Activated CD8-positive, alpha-beta T cell treated with anti-CD3 and anti-CD28 coated beads for 36 hours (primary cell): Measurements from ENCODE around the gene PCDHGA11. TPM values are rescaled to one million over a fixed set of nuclear protein-coding genes. Genes with fewer than 3 reads are reported as not detected.
"Not testable (repeated sequence)": the region's sequence is repeated elsewhere in the genome, so short reads cannot be mapped to it uniquely, and the experiment has no call there.

ENCODE experiments used
- ATAC-seq: fragments of 200-7000 bp; cut with Tn5 transposase; one replicate; pipeline ENCODE4 v1.10.0; 2021; ENCODE audit warnings: mild to moderate bottlenecking, moderate library complexity
- CTCF ChIA-PET: fragments of 350-600 bp; sonication (Branson Sonifier 250); formaldehyde crosslinking; loops from one replicate; lab custom pipeline; 2021; ENCODE audit warnings: antibody characterized with exemption; lab: Charles Lee
- POLR2A ChIA-PET: fragments of 350-600 bp; sonication (Branson Sonifier 250); formaldehyde crosslinking; loops from one replicate; lab custom pipeline; 2021; ENCODE audit warnings: antibody characterized with exemption; lab: Charles Lee
- DNase-seq: peaks from one replicate; pipeline ENCODE4 v3.0.0-alpha.2; 2020
- H3K27ac Mint-ChIP-seq: one replicate; pipeline ENCODE4 v1.8.0; 2021; ENCODE audit warnings: mild to moderate bottlenecking, mixed read lengths
- H3K27me3 Mint-ChIP-seq: one replicate; pipeline ENCODE4 v1.8.0; 2021; ENCODE audit warnings: mixed read lengths
- H3K36me3 Mint-ChIP-seq: one replicate; pipeline ENCODE4 v1.8.0; 2021; ENCODE audit warnings: low read depth, mixed read lengths
- H3K4me1 Mint-ChIP-seq: one replicate; pipeline ENCODE4 v1.8.0; 2021; ENCODE audit warnings: low read depth, mixed read lengths
- H3K4me3 Mint-ChIP-seq: one replicate; pipeline ENCODE4 v1.8.0; 2021; ENCODE audit warnings: mild to moderate bottlenecking, moderate library complexity, mixed read lengths
- H3K9me3 Mint-ChIP-seq: one replicate; pipeline ENCODE4 v1.8.0; 2021; ENCODE audit warnings: mixed read lengths
- intact Hi-C: fragments of 100-400 bp; cut with micrococcal nuclease; formaldehyde crosslinking; loops from one replicate; pipeline ENCODE4 v1.10.0; 2022
- total RNA-seq, 2 experiments: library from RNA; stranded (reverse); gene quantifications; one replicate each; pipeline ENCODE4 v1.2.3, GENCODE V29; 2021
- TF ChIP-seq, protein P1 (sequence below): fragments of 200-600 bp; IDR thresholded peaks from one replicate; pipeline ENCODE4 v1.8.0; 2022; ENCODE audit warnings: antibody characterized with exemption, mild to moderate bottlenecking

The PCDHGA11 gene
- total RNA-seq, 2 experiments from 2014 or later, result not detected

DNA sequence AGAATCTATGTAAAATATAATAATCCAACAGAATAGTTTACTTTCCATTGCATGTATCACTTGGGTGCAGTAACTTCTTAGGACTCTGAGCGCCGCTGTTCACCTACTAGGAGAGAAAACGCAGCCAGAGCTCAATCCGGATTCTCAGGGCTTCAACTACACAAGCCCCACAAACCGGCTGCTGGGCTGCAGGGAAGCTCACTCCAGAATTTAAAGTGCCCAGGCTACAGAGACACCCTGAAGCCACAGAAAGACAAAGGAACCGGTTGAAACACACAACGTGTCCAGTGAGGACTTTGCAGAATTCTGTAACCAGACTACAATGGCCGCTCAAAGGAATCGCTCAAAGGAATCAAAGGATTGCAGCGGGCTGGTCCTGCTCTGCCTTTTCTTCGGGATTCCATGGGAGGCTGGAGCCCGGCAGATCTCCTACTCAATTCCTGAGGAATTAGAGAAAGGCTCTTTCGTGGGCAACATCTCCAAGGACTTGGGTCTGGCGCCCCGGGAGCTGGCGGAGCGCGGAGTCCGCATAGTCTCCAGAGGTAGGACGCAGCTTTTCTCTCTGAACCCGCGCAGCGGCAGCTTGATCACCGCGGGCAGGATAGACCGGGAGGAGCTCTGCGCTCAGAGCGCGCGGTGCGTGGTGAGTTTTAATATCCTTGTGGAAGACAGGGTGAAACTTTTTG is 7.9 kb upstream of the PCDHGA11 start, which contains the start of gene PCDHGA10:
Gene PCDHGA10 (plus strand): TSS at position 134 of the 686 bp plus-strand sequence. CDS start 189 bp downstream, at position 323.
- Mint-ChIP-seq H3K4me3 (peak within 1 kb of the TSS; percentile 73), H3K9me3 (peaks cover 28% of the 10 kb centered on the region), H3K27me3 (peaks cover 69% of the 10 kb centered on the region), H3K27ac (no peak within 1 kb of the TSS), H3K36me3 (peaks cover 26% of the 10 kb centered on the region), H3K4me1 (peaks cover 13% of the 10 kb centered on the region)
- DNase-seq, result peak; percentile 75
- intact Hi-C loops, result loop anchor here (5.0 kb wide), 2 partner anchors 99 to 144 kb away; no protein-coding TSS in a partner anchor
- peak; percentile 78 for ATAC-seq
- TF ChIP-seq, protein P1, sequence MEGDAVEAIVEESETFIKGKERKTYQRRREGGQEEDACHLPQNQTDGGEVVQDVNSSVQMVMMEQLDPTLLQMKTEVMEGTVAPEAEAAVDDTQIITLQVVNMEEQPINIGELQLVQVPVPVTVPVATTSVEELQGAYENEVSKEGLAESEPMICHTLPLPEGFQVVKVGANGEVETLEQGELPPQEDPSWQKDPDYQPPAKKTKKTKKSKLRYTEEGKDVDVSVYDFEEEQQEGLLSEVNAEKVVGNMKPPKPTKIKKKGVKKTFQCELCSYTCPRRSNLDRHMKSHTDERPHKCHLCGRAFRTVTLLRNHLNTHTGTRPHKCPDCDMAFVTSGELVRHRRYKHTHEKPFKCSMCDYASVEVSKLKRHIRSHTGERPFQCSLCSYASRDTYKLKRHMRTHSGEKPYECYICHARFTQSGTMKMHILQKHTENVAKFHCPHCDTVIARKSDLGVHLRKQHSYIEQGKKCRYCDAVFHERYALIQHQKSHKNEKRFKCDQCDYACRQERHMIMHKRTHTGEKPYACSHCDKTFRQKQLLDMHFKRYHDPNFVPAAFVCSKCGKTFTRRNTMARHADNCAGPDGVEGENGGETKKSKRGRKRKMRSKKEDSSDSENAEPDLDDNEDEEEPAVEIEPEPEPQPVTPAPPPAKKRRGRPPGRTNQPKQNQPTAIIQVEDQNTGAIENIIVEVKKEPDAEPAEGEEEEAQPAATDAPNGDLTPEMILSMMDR, result peak; percentile 79
- ChIA-PET CTCF (interaction anchor here (0.6 to 3.7 kb wide), 41 partner anchors 8 to 571 kb away, joined by 3 to 45 read pairs (median 5); partner anchors contain the start of genes PCDHGA1, PCDHGA11, PCDHGA12 and PCDHGA3), POLR2A (no interaction called here)

DNA sequence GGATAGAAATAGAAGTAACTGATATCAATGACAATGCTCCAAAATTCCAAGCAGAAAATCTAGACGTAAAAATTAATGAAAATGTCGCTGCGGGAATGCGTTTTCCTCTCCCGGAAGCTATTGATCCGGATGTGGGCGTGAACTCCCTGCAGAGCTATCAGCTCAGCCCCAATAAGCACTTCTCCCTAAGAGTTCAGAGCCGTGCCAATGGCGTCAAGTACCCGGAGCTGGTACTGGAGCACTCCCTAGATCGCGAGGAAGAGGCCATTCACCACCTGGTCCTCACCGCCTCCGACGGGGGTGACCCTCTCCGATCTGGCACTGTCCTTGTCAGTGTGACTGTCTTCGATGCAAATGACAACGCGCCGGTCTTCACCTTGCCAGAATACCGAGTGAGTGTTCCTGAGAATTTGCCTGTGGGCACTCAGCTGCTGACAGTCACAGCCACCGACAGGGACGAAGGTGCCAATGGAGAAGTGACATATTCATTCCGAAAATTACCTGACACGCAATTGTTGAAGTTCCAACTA is 7.2 kb upstream of the PCDHGA11 start:
- peaks cover 30% of the 10 kb centered on the region for H3K36me3 Mint-ChIP-seq
- H3K4me3 Mint-ChIP-seq, result peak overlapping the region; percentile 73
- no peak overlapping the region for H3K27ac Mint-ChIP-seq
- ATAC-seq, result no peak
- TF ChIP-seq, protein P1, result no peak
- intact Hi-C loops, result loop anchor here (5.0 kb wide), 2 partner anchors 99 to 144 kb away; no protein-coding TSS in a partner anchor
- POLR2A ChIA-PET, result no interaction called here
- H3K4me1 Mint-ChIP-seq, result peaks cover 16% of the 10 kb centered on the region
- peaks cover 71% of the 10 kb centered on the region for H3K27me3 Mint-ChIP-seq
- no peak for DNase-seq
- CTCF ChIA-PET, result interaction anchor here (0.6 to 3.7 kb wide), 35 partner anchors 8 to 572 kb away, joined by 3 to 45 read pairs (median 5); partner anchors contain the start of genes PCDHGA1, PCDHGA12, PCDHGA3 and PCDHGA4
- H3K9me3 Mint-ChIP-seq, result peaks cover 31% of the 10 kb centered on the region

DNA sequence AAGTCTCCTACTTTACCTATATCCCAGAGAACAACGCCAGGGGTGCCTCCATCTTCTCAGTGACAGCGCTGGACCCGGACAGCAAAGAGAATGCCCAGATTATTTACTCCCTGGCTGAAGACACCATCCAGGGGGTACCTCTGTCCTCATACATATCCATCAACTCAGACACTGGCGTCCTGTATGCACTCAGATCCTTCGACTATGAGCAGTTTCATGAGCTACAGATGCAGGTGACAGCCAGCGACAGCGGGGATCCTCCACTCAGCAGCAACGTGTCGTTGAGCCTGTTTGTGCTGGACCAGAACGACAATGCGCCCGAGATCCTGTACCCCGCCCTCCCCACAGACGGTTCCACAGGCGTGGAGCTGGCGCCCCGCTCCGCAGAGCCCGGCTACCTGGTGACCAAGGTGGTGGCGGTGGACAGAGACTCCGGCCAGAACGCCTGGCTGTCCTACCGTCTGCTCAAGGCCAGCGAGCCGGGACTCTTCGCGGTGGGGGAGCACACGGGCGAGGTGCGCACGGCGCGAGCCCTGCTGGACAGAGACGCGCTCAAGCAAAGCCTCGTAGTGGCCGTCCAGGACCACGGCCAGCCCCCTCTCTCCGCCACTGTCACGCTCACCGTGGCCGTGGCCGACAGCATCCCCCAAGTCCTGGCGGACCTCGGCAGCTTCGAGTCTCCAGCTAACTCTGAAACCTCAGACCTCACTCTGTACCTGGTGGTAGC is 6.1 kb upstream of the PCDHGA11 start:
- not testable (repeated sequence) for DNase-seq, H3K4me3 Mint-ChIP-seq, H3K27ac Mint-ChIP-seq, ATAC-seq
- intact Hi-C loops, result loop anchor here (5.0 kb wide), 2 partner anchors 98 to 143 kb away; no protein-coding TSS in a partner anchor
- H3K36me3 Mint-ChIP-seq, result peaks cover 32% of the 10 kb centered on the region
- peaks cover 69% of the 10 kb centered on the region for H3K27me3 Mint-ChIP-seq
- H3K9me3 Mint-ChIP-seq, result peaks cover 30% of the 10 kb centered on the region
- H3K4me1 Mint-ChIP-seq, result peaks cover 16% of the 10 kb centered on the region
- ChIA-PET CTCF (interaction anchor here (1.8 to 3.9 kb wide), 8 partner anchors 12 to 149 kb away, joined by 5 to 45 read pairs (median 21); partner anchors contain the start of genes PCDHGA12, PCDHGA8, PCDHGA9 and PCDHGB3), POLR2A (interaction anchor here (0.6 kb wide), 1 partner anchor 23 kb away, joined by 3 read pairs; no protein-coding TSS in a partner anchor)

DNA sequence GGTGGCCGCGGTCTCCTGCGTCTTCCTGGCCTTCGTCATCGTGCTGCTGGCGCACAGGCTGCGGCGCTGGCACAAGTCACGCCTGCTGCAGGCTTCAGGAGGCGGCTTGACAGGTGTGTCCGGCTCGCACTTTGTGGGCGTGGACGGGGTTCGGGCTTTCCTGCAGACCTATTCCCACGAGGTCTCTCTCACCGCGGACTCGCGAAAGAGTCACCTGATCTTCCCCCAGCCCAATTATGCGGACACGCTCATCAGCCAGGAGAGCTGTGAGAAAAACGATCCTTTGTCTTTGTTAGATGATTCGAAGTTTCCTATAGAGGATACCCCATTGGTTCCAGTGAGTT is 5.6 kb upstream of the PCDHGA11 start:
- Mint-ChIP-seq H3K36me3 (peaks cover 31% of the 10 kb centered on the region), H3K4me3 (peak overlapping the region; percentile 32)
- not testable (repeated sequence) for H3K27ac Mint-ChIP-seq

DNA sequence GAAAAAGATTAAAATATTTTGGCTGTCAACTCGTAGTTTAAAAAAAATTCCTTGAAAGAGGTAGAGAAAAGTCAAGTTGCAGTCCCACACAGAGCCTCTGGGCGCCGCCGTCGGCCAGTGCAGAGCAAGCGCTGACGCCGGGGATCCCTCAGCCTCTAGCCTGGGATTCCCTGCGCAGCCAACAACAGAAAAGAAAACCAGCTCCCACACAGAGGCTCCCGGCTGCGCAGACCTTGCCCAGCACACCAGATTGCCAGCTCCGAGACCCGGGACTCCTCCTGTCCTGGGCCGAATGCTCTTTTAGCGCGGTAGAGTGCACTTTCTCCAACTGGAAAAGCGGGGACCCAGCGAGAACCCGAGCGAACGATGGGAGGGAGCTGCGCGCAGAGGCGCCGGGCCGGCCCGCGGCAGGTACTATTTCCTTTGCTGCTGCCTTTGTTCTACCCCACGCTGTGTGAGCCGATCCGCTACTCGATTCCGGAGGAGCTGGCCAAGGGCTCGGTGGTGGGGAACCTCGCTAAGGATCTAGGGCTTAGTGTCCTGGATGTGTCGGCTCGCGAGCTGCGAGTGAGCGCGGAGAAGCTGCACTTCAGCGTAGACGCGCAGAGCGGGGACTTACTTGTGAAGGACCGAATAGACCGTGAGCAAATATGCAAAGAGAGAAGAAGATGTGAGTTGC is 3.2 kb upstream of the PCDHGA11 start, which contains the start of gene PCDHGB7:
Gene PCDHGB7 (plus strand): TSS at position 184 of the 679 bp plus-strand sequence. CDS start 183 bp downstream, at position 367.
- H3K27ac Mint-ChIP-seq, intact Hi-C loops, POLR2A ChIA-PET: not testable (repeated sequence)
- Mint-ChIP-seq H3K36me3 (peaks cover 39% of the 10 kb centered on the region), H3K4me1 (peaks cover 19% of the 10 kb centered on the region), H3K9me3 (peaks cover 39% of the 10 kb centered on the region), H3K4me3 (peak within 1 kb of the TSS; percentile 64), H3K27me3 (peaks cover 77% of the 10 kb centered on the region)
- ATAC-seq (peak; percentile 76), DNase-seq (peak; percentile 75)
- CTCF ChIA-PET, result interaction anchor here (0.8 to 6.5 kb wide), 13 partner anchors 9 to 209 kb away, joined by 3 to 71 read pairs (median 4); partner anchors contain the start of genes PCDHB12, PCDHGA12 and PCDHGB6
- TF ChIP-seq, protein P1, result peak; percentile 63

More for the DNA sequence above, 5.6 kb upstream of the PCDHGA11 start:
- intact Hi-C loops, ATAC-seq, DNase-seq, POLR2A ChIA-PET: not testable (repeated sequence)
- H3K4me1 Mint-ChIP-seq, result peaks cover 16% of the 10 kb centered on the region
- CTCF ChIA-PET, result interaction anchor here (0.9 to 3.9 kb wide), 5 partner anchors 59 to 148 kb away, joined by 3 to 17 read pairs (median 4); partner anchors contain the start of genes PCDHGA3 and PCDHGB1
- peaks cover 68% of the 10 kb centered on the region for H3K27me3 Mint-ChIP-seq
- H3K9me3 Mint-ChIP-seq, result peaks cover 31% of the 10 kb centered on the region
